ENCODE measurements around the gene PSMB1.

DNA sequence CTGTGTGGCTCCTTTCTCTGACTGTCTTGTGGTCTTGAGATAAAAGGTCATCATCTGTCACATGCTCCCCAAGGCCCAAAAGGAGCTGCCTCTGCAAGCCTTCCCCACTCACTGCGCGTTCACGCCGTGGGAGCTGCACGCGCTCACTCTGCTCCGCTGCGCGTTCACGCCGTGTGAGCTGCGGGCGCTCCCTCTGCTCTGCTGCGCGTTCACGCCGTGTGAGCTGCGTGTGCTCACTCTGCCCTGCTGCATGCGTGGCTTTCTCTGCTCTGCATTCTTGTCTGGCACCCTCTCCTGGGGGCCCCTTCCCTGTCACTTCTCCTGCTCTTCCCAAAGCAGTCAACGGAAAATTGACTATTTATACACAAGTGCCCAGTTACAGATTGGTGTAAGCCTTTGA, 42.5 kb downstream of the PSMB1 start:
- TF ChIP-seq, protein P1, sequence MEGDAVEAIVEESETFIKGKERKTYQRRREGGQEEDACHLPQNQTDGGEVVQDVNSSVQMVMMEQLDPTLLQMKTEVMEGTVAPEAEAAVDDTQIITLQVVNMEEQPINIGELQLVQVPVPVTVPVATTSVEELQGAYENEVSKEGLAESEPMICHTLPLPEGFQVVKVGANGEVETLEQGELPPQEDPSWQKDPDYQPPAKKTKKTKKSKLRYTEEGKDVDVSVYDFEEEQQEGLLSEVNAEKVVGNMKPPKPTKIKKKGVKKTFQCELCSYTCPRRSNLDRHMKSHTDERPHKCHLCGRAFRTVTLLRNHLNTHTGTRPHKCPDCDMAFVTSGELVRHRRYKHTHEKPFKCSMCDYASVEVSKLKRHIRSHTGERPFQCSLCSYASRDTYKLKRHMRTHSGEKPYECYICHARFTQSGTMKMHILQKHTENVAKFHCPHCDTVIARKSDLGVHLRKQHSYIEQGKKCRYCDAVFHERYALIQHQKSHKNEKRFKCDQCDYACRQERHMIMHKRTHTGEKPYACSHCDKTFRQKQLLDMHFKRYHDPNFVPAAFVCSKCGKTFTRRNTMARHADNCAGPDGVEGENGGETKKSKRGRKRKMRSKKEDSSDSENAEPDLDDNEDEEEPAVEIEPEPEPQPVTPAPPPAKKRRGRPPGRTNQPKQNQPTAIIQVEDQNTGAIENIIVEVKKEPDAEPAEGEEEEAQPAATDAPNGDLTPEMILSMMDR (IDR thresholded peaks at IDR 0.05; ENCODE audit: low read length) = no peak
- no peak for TF ChIP-seq EZH2 (IDR thresholded peaks at IDR 0.05; ENCODE audit: borderline replicate concordance, low read length)

All from OCI-LY1 (cell line).